ENCODE data around the gene UNC80.
"Not testable (repeated sequence)": the region's sequence is repeated elsewhere in the genome, so short reads cannot be mapped to it uniquely, and the experiment has no call there.

UNC80 gene

DNA sequence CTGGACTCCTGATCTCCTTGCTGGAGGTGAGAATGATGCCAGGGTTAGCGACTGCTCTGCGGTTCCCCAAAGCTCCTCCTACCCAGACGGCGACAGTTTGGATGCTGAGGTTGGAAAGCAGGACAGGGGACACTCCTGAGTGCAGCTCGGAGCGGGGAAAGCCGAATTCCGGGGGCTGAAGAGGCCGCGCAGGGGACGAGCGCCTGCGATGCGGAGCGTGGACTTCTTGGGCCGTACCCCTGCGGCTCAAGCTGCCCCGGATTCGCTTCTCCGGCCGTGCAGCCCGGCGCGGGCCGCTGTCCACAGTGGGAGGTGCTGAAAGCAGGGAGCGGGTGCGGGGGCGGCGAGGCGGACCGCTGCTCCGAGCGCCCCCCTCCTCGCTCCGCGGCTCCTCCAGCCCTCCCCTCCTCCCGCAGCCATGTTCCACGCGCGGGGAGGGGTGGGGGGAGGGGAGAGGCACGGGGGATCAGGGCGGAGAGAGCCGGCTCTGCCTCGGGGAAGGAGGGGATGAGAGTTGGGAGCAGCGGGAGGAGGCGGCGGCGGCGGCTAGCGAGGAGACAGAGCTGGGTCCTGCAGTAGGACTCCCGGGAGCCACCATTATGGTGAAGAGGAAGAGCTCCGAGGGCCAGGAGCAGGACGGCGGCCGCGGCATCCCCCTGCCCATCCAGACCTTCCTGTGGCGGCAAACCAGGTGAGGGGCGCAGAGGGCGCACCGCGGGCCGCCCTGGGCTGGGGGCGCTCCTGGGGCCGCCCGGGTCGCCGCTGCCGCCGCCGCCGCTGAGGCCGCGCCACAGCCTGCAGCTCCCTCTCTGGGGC is at the start of gene UNC80:
Gene UNC80, plus strand, starts transcription at position 359 of the 816 bp plus-strand sequence. Its CDS starts 241 bp downstream, at position 600.
- DNase-seq (peak; percentile 33), ATAC-seq (no peak)

GRCh38 chr2:209726311-209726710 is 45.3 kb upstream of the UNC80 start:
- DNase-seq (no peak), ATAC-seq (no peak)

GRCh38 chr2:209727077-209727476 is 44.6 kb upstream of the UNC80 start:
- DNase-seq (no peak), ATAC-seq (no peak)

DNA sequence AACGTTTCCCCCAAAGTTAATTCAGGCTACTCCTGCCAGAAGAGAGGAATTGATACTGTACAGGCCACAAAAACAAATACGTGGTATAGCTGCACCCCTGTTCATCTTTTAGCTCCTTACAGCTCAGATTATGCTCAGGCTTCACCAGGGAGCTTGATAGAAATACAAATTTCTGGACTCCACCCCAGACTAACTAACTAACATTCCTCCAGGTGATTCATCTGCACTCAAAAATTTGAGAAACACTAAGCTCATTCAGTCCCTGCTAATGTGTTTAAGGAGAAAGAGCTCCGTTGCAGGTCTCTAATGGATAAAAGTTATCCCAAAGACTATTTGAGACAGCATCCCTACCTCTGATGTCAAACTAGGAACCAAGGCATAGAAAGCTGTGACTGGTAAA is 36.8 kb upstream of the UNC80 start:
- no peak for DNase-seq
- no peak for ATAC-seq

DNA sequence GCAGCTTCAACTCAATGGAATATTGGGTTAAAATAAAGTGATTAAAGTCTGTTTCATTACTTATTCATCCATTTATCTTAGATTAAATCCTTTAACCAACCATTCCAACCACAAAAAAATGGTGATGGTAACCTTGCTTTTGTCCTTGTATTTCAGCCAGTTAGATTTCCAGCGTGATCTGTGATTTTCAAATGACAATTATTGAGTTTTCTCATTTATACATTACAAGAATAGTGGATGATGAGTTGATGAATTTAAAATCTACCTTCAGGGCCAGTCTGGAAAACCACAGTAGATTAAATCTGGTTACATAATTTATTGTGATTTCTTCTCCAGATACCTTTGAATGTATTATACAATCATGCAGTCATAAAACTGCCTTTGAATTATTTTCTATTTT is 29.7 kb upstream of the UNC80 start:
- ATAC-seq, result no peak
- no peak for DNase-seq

GRCh38 chr2:209753020-209753419 is 18.6 kb upstream of the UNC80 start:
- ATAC-seq, result no peak
- DNase-seq, result no peak

DNA sequence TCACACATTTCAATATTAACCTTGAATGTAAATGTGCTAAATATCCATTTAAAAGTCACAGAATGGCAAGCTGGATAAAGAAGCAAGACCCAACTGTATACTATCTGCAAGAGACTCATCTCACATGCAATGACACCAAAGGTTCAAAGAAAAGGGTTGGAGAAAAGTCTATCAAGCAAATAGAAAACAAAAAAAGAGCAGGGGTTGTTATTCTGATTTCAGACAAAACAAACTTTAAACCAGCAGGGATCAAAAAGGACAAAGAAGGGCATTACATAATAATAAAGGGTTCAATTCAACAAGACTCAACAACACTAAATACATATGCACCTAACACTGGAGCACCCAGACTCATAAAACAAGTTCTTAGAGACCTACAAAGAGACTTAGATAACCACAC is 14.5 kb upstream of the UNC80 start:
- ATAC-seq (no peak), DNase-seq (no peak)

- ATAC-seq, result no peak
- DNase-seq, result no peak
Observed at GRCh38 chr2:209761566-209761965, 10.1 kb upstream of the UNC80 start.

DNA sequence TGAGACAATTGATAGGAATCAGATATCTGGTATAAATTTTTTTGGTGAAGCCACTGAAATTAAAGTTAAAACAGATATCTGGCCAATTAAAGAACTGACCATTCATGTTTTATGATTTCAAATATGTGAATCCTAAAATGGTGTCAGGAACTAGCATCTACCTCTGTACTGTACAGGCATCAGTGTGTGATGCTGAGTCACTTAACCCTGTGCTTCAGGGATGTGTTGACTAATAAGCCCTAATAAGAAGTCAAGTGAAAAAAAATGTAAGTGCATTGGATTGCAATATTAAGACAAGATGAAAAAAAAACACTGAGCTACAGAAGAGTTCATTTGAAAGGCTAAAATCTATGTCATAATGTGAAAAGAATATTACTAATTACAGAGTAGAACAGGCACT is 9.1 kb upstream of the UNC80 start:
- ATAC-seq, result no peak
- DNase-seq, result no peak

- ATAC-seq, result no peak
- DNase-seq, result no peak
Observed at GRCh38 chr2:209763106-209763505, 8.5 kb upstream of the UNC80 start.

GRCh38 chr2:209766613-209767012 is 5.0 kb upstream of the UNC80 start:
- DNase-seq, result no peak
- no peak for ATAC-seq

DNA sequence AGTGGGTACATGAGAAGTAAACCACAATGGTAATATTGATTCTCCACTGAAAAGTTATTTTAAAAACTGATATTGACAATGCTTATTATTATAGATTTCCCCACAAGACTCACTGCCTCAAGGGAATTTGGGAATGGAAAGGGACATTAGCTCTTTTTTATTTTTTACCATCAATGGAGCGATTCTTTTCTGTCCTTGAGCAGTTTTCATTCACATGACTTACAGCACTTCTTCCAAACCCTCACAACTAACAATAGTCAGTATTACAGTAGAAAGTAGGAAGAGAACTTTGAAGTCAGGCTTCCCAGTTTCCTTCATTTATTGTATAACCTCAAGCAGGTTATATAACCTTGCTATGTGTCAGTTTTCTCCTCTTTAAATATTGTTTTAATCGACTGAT is 4.3 kb upstream of the UNC80 start:
- no peak for DNase-seq
- ATAC-seq, result no peak

GRCh38 chr2:209768557-209768956 is 3.1 kb upstream of the UNC80 start:
- DNase-seq, result no peak
- ATAC-seq, result no peak

- no peak for ATAC-seq
- no peak for DNase-seq
Observed at GRCh38 chr2:209772290-209772685, 656 bp downstream of the UNC80 start.

DNA sequence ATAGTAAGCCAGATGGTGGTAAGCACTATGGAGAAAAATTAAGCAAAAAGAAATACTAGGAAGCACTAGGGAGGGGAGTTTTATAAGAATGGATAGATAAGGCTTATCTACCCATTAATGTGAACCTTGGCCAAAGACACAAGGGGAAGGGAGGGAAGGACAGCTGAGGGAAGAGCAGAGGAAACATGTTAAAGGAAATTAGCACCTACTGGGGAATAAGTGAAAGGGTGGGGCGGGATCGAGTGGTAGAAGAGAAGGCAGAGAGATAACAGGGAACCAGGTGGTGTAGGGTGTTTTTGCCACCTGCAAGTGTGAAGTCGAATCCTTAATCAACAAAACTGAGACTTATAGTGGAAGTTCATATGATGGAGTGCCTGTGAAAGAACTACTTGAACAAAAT is 1.7 kb downstream of the UNC80 start:
- ATAC-seq (no peak), DNase-seq (no peak)

GRCh38 chr2:209787416-209787815 is 15.8 kb downstream of the UNC80 start:
- ATAC-seq, result no peak
- DNase-seq, result no peak

- DNase-seq (no peak), ATAC-seq (no peak)
Observed at GRCh38 chr2:209788925-209789324, 17.3 kb downstream of the UNC80 start.

DNA sequence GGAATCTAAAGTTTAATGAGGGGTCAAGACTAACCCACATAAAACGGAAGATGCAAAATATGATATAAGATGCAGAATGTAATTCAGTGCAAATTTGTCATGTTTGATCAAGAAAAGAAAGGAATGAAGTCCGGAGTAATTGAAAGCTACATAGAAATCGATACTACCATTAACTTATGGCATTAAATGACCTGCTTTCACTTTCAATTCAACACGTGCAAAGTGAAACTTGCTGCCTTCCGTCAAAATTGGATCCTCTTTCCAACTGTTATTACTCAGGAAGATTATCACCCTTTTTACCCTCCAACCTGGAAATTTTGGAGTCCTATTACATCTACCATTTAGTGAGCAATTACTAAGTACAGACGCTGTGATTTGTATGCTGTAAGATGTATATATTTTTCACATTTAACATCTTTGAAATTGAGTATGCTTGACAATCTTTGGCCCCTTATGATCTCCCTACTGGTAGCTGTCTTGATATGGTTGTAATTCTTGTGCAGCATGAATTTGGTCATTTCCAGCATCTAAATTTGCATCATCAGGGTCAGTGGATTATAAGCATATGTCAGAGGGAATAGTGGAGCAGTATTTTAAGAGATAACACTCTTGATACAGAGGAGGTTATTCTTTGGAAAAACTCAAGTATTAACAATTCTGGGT is 18.6 kb downstream of the UNC80 start:
- DNase-seq, result no peak
- no peak for ATAC-seq

- ATAC-seq (no peak), DNase-seq (no peak)
Observed at GRCh38 chr2:209791151-209791550, 19.5 kb downstream of the UNC80 start.

DNA sequence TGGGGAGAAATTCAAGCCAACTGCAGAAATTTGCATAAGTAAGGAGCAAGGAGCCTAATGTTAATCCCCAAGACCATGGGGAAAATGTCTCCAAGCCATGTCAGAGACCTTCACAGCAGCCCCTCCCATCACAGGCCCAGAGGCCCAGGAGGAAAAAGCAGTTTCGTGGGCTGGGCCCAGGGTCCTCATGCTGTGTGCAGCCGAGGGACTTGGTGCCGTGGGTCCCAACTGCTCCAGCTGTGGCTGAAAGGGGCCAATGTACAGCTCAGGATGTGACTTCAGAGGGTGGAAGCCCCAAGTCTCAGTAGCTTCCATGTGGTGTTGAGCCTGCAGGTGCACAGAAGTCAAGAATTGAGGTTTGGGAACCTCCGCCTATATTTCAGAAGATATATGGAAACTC is 23.8 kb downstream of the UNC80 start:
- not testable (repeated sequence) for DNase-seq, ATAC-seq

- ATAC-seq (no peak), DNase-seq (no peak)
Observed at GRCh38 chr2:209805351-209805750, 33.7 kb downstream of the UNC80 start.

- no peak for ATAC-seq
- DNase-seq, result no peak
Observed at GRCh38 chr2:209806318-209806717, 34.7 kb downstream of the UNC80 start.

DNA sequence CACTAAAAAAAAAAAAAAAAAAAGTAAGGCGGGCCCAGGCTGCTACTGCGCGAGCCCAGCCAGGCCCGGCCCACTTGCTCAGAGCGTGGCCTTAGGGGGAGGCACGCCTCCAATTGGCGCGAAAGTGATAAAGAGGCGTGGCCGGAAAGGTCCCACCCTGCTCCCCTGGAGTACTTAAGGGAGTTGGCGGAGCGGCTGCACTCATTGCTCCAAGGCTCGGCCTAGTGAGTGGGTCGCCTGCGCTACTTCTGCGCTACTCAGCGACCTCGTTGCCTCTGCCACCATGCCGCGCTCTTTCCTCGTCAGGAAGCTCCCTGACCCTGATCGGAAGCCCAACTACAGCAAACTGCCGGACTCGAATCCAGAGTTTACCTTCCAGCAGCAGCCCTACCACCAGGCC is 36.9 kb downstream of the UNC80 start:
- no peak for ATAC-seq

DNA sequence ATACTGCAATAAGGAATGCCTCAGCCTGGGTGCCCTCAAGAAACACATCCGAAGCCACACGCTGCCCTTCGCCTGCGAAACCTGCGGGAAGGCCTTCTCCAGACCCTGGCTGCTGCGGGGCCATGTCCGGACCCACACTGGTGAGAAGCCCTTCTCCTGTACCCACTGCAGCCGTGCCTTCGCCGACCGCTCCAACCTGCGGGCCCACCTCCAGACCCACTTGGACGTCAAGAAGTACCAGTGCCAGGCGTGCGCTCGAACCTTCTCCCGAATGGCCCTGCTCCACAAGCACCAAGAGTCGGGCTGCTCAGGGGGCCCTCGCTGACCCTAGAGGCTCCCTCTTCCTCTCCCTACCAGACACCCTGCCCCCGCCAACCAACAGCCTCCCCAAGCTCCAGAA is 37.6 kb downstream of the UNC80 start:
- DNase-seq (no peak), ATAC-seq (no peak)

More for the DNA sequence above, 36.9 kb downstream of the UNC80 start:
- DNase-seq, result no peak
